Sciatic nerve (tissue), 2 donors: ENCODE measurements around the gene SFXN4. TPM values are rescaled to one million over a fixed set of nuclear protein-coding genes. Genes with fewer than 3 reads are reported as not detected.
"Not testable (repeated sequence)": the region's sequence is repeated elsewhere in the genome, so short reads cannot be mapped to it uniquely, and the experiment has no call there.

Experiments used
- ATAC-seq: fragments of 200-7000 bp; cut with Tn5 transposase; one replicate; pipeline ENCODE4 v1.9.1; 2020; ENCODE audit warnings: mild to moderate bottlenecking, moderate library complexity
- DNase-seq: peaks from one replicate; pipeline ENCODE4 v3.0.0-alpha.2; 2020; ENCODE audit warnings: low spot score
- intact Hi-C: fragments of 100-400 bp; cut with DNase I; formaldehyde crosslinking; loops from one replicate; pipeline ENCODE4 v1.14.2; 2022
- total RNA-seq: library from RNA; stranded (reverse); fragmentation: NEBNext Ultra II Directional; extraction: Animal tissue kit (Norgen Biotek cat#: 25700); gene quantifications from one replicate; pipeline ENCODE4 v1.2.1, GENCODE V29; 2021
- donor health status: DM: no; HTN: no; CAD: no.
- donor health status: DM: no; HTN: no; CAD: no.

SFXN4 gene
- total RNA-seq, 1 donor from 2014 or later: 13.5 TPM

GRCh38 chr10:119153661-119154060 is 11.9 kb downstream of the SFXN4 start:
- intact Hi-C loops: no loop called here
- ATAC-seq (no peak), DNase-seq (no peak)

GRCh38 chr10:119153041-119153440 is 12.5 kb downstream of the SFXN4 start:
- intact Hi-C loops: no loop called here
- ATAC-seq (no peak), DNase-seq (no peak)

- intact Hi-C loops, DNase-seq, ATAC-seq: not testable (repeated sequence)
These were observed 13.9 kb downstream of the SFXN4 start for GRCh38 chr10:119151601-119152000.

- DNase-seq: no peak
- intact Hi-C loops: no loop called here
- no peak for ATAC-seq
These were observed 15.8 kb downstream of the SFXN4 start for GRCh38 chr10:119149729-119150128.

GRCh38 chr10:119149157-119149556 is 16.4 kb downstream of the SFXN4 start:
- intact Hi-C loops: no loop called here
- no peak for ATAC-seq
- DNase-seq: no peak

- intact Hi-C loops: no loop called here
- DNase-seq (no peak), ATAC-seq (no peak)
These were observed 21.9 kb downstream of the SFXN4 start for GRCh38 chr10:119143657-119144056.

GRCh38 chr10:119140603-119141245 is 24.8 kb downstream of the SFXN4 start:
- no peak for ATAC-seq
- DNase-seq: no peak
- intact Hi-C loops: no loop called here

- intact Hi-C loops: no loop called here
- ATAC-seq (peak; percentile 50), DNase-seq (no peak)
These were observed 25.9 kb downstream of the SFXN4 start for GRCh38 chr10:119139464-119140067.

GRCh38 chr10:119138346-119139306 is 26.9 kb downstream of the SFXN4 start:
- peak; percentile 6 for ATAC-seq
- DNase-seq: no peak

GRCh38 chr10:119137878-119138277 is 27.6 kb downstream of the SFXN4 start:
- intact Hi-C loops, DNase-seq, ATAC-seq: not testable (repeated sequence)

More at GRCh38 chr10:119138346-119139306, 26.9 kb downstream of the SFXN4 start:
- intact Hi-C loops: no loop called here

- intact Hi-C loops: no loop called here
- DNase-seq (no peak), ATAC-seq (no peak)
These were observed 29.4 kb downstream of the SFXN4 start for GRCh38 chr10:119136084-119136483.

- intact Hi-C loops: no loop called here
- no peak for DNase-seq
- ATAC-seq: peak; percentile 51
These were observed 30.0 kb downstream of the SFXN4 start for GRCh38 chr10:119135513-119135881.

- intact Hi-C loops: no loop called here
- no peak for DNase-seq
- ATAC-seq: no peak
These were observed 31.6 kb downstream of the SFXN4 start for GRCh38 chr10:119133949-119134348.

- no peak for ATAC-seq
- intact Hi-C loops: no loop called here
These were observed 32.8 kb downstream of the SFXN4 start for GRCh38 chr10:119132521-119133345.

GRCh38 chr10:119131512-119132240 is 33.8 kb downstream of the SFXN4 start:
- ATAC-seq: peak; percentile 63
- DNase-seq: no peak
- intact Hi-C loops: no loop called here

More at GRCh38 chr10:119132521-119133345, 32.8 kb downstream of the SFXN4 start:
- no peak for DNase-seq

GRCh38 chr10:119129721-119130120 is 35.8 kb downstream of the SFXN4 start:
- DNase-seq: no peak
- intact Hi-C loops: no loop called here
- no peak for ATAC-seq

- DNase-seq (no peak), ATAC-seq (no peak)
- intact Hi-C loops: no loop called here
These were observed 39.6 kb downstream of the SFXN4 start for GRCh38 chr10:119125942-119126341.

GRCh38 chr10:119120875-119121274 is 44.6 kb downstream of the SFXN4 start:
- DNase-seq: no peak
- ATAC-seq: no peak
- intact Hi-C loops: no loop called here
